Stomach (tissue), 9 donors: ENCODE results near the gene THTPA. TPM values are rescaled to one million over a fixed set of nuclear protein-coding genes. Genes with fewer than 3 reads are reported as not detected.
A peak's percentile ranks its signal among the peaks of the same experiment; 100 is the strongest.

Experiments used
- DNase-seq, 2 donors: peaks; one replicate each; pipeline versions ENCODE4 v3.0.0 to v3.0.0-alpha.2; 2013 to 2019
- H3K27ac ChIP-seq, 5 donors: fragments of 200-600 bp in 4 of 5; sonication (generic) in 4 of 5; one replicate each; pipeline ENCODE4 v1.5.1; 2013 to 2019; ENCODE audit warnings: mild to moderate bottlenecking in 1 of 5, moderate library complexity in 1 of 5
- H3K27me3 ChIP-seq, 3 donors: fragments of 200-600 bp; sonication (generic); one replicate each; pipeline ENCODE4 v1.5.1; 2017 to 2019; ENCODE audit warnings: mixed run types in 1 of 3
- H3K36me3 ChIP-seq, 4 donors: fragments of 200-600 bp; sonication (generic); 1 replicate in 3 of 4; 2 replicates in 1 of 4; pipeline ENCODE4 v1.5.1; 2016 to 2019
- H3K4me1 ChIP-seq, 4 donors: fragments of 200-600 bp; sonication (generic); one replicate each; pipeline ENCODE4 v1.5.1; 2016 to 2019
- H3K4me3 ChIP-seq, 4 donors: fragments of 200-600 bp; sonication (generic) in 3 of 4; one replicate each; pipeline ENCODE4 v1.5.1; 2016 to 2019; ENCODE audit warnings: mild to moderate bottlenecking in 1 of 4
- H3K9me3 ChIP-seq, 4 donors: fragments of 200-600 bp; sonication (generic); one replicate each; pipeline ENCODE4 v1.5.1; 2016 to 2019
- EP300 ChIP-seq: sonication (generic); formaldehyde crosslinking; IDR thresholded peaks from one replicate; pipeline ENCODE4 v1.6.1; 2017; ENCODE audit warnings: antibody characterized with exemption
- POLR2A ChIP-seq, 4 donors: fragments of 450-650 bp; IDR thresholded peaks; one replicate each; pipeline ENCODE4 v1.6.1; 2016; ENCODE audit warnings: antibody characterized with exemption in 4 of 4, control low read depth in 2 of 4, mild to moderate bottlenecking in 1 of 4, moderate library complexity in 1 of 4
- POLR2AphosphoS5 ChIP-seq, 3 donors: sonication (generic); formaldehyde crosslinking; IDR thresholded peaks; one replicate each; pipeline ENCODE4 v1.6.1; 2016; ENCODE audit warnings: antibody characterized with exemption in 3 of 3
- WGBS, 5 donors: extraction: QIAGEN DNeasy Blood & Tissue Kit in 3 of 5; methylation state at CpG; one replicate each; pipeline versions ENCODE4 v1.1.5 to v1.1.7; 2013 to 2018; 5-methylcytosine and 5-hydroxymethylcytosine counted together
- intact Hi-C: fragments of 100-400 bp; cut with DNase I; formaldehyde crosslinking; loops from one replicate; pipeline ENCODE4 v1.15.1; 2023; ENCODE audit warnings: low total_unique reads
- polyA plus RNA-seq, 3 donors: library from polyadenylated mRNA; stranded (reverse); fragments of 200-250 nt; gene quantifications; one replicate each; pipeline ENCODE4 v1.2.3, GENCODE V29; 2013
- total RNA-seq, 5 donors: library from RNA; depleted of rRNA; stranded (reverse); fragments of >200 nt; gene quantifications; one replicate each; pipeline versions ENCODE4 v1.1.0 to v1.2.3, GENCODE V29; 2014 to 2016
- TF ChIP-seq, protein P1 (sequence below), 7 experiments: fragments of 450-650 bp in 4 of 7; fragments of 200-600 bp in 3 of 7; sonication (generic) in 3 of 7; IDR thresholded peaks; one replicate each; pipeline ENCODE4 v1.5.1; 2016 to 2019; ENCODE audit warnings: antibody characterized with exemption in 7 of 7, control low read depth in 2 of 7, mild to moderate bottlenecking in 1 of 7
- donor health status: healthy with polysubstance abuse.
- donor health status: Bipolar disorder and iron deficiency.
- donor health status: healthy.

THTPA gene
- total and polyA plus RNA-seq, 8 donors = 8.5 to 170 (median 16.3) TPM

DNA sequence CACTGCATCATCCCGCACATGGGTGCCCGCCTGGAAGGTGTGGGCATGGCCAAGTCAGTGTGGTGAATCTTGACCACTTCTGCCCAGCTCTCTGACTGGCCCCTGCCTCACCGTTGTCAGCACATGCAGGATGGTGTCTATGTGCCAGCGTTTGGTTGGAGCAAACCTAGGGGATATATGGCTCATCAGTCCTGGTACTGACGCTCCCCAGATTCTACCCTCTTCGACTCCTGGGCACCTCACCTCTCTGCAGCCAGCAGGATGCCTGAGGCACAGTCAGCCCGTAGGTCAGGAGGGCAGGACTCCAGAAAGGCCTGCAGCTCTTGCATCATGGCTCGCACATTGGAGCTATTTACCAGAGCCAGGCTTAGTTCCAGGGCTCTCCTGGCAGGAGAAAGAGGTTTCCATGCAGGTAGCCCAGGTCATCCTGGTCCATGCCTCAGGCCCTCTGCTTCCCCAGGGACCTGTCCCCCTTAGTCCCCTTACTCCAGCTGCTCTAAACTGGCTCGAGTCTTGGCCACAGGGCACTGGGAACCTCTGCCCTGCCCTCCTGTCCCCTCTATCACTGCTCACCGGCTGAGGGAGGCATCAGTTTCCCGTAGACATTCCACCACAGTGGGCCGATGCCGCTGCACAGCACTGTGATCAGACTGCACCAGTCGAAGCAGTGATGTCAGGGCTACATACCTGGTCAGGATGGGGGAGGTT lies 7.6 kb downstream of the THTPA start:
- H3K27ac ChIP-seq = peak overlapping the region in 3 of 5 donors; percentile 1 to 12 (median 3)
- TF ChIP-seq POLR2AphosphoS5 (IDR thresholded peaks at IDR 0.05) = no peak
- H3K4me3 ChIP-seq = no peak overlapping the region
- H3K4me1 ChIP-seq = peaks cover 18 to 47% (median 35%) of the 10 kb centered on the region in 4 donors
- peaks cover 51 to 72% (median 66%) of the 10 kb centered on the region in 4 donors for H3K36me3 ChIP-seq
- no peaks in the 10 kb centered on the region for H3K9me3 ChIP-seq
- 59 to 85% (median 74%) methylated on average over 11 to 14 of the region's 14 CpGs for WGBS, 5 donors
- intact Hi-C loops = loop anchor here (10.0 kb wide), 1 partner anchor 239 kb away; the partner anchor contains the start of gene PABPN1
- H3K27me3 ChIP-seq = no peaks in the 10 kb centered on the region
- no peak for DNase-seq

DNA sequence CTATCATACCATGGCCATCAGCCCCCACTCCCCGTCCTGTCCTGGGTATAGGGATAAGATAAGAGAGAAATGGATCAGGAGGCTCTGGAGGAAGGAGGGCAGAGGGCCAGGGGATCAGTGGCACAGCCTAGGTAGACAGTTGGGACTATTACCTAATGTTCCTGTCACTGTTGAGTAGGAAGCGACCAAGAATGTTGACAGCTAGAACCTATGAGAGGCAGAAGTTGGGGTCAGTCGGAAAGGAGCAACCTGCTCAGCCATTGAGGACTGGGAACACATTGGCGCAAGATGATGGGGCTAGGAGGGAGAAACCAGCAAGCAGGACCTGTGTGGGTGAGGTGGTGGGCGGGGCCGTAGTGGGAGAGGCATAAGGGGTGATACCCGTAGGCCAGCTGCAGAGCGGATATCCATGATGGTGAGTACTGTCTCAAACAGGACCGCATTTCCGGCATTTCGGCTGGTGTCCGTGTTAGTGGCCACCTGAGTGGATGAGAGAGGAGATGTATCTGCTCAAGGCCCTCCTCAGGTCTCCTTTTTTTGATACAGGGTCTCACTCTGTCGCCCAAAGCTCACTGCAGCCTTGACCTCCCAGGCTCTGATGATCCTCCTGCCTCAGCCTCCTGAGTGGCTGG lies 8.2 kb downstream of the THTPA start:
- 77 to 86% (median 80%) methylated on average over 13 of the region's 13 CpGs for WGBS, 5 donors
- Histone ChIP-seq H3K9me3 (no peaks in the 10 kb centered on the region), H3K4me3 (no peak overlapping the region), H3K4me1 (peaks cover 18 to 44% (median 36%) of the 10 kb centered on the region in 4 donors), H3K27me3 (no peaks in the 10 kb centered on the region), H3K36me3 (peaks cover 44 to 65% (median 60%) of the 10 kb centered on the region in 4 donors), H3K27ac (peak overlapping the region in 1 of 5 donors; percentile 1)
- no peak for DNase-seq
- no peak for TF ChIP-seq POLR2AphosphoS5 (IDR thresholded peaks at IDR 0.05)
- no peak for TF ChIP-seq POLR2A (IDR thresholded peaks at IDR 0.05)
- TF ChIP-seq, protein P1, sequence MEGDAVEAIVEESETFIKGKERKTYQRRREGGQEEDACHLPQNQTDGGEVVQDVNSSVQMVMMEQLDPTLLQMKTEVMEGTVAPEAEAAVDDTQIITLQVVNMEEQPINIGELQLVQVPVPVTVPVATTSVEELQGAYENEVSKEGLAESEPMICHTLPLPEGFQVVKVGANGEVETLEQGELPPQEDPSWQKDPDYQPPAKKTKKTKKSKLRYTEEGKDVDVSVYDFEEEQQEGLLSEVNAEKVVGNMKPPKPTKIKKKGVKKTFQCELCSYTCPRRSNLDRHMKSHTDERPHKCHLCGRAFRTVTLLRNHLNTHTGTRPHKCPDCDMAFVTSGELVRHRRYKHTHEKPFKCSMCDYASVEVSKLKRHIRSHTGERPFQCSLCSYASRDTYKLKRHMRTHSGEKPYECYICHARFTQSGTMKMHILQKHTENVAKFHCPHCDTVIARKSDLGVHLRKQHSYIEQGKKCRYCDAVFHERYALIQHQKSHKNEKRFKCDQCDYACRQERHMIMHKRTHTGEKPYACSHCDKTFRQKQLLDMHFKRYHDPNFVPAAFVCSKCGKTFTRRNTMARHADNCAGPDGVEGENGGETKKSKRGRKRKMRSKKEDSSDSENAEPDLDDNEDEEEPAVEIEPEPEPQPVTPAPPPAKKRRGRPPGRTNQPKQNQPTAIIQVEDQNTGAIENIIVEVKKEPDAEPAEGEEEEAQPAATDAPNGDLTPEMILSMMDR (IDR thresholded peaks at IDR 0.05) = no peak
- no peak for TF ChIP-seq EP300
- intact Hi-C loops = loop anchor here (10.0 kb wide), 1 partner anchor 239 kb away; the partner anchor contains the start of gene PABPN1

DNA sequence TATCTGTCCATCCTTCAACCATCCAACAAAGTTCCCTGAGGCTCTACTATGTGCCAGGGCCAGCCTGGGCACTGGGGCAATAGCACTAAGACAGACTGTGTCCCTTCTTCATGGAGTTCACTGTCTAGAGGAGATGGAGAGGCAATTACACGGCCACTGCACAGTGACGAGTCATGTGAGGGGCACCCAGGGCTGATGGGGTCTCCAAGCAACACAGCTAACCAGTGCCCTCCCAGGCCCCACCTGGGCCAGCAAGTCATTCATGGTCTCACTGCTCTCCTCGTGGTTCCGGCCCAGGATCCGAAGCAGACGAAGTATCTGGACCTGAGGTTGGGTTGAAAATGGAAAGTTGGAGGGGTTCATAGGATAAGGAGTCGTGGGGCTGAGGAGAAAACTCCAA lies 8.8 kb downstream of the THTPA start:
- DNase-seq = no peak
- Histone ChIP-seq H3K27me3 (no peaks in the 10 kb centered on the region), H3K36me3 (peaks cover 40 to 60% (median 54%) of the 10 kb centered on the region in 4 donors), H3K27ac (no peak overlapping the region), H3K4me1 (peaks cover 18 to 48% (median 36%) of the 10 kb centered on the region in 4 donors), H3K9me3 (no peaks in the 10 kb centered on the region), H3K4me3 (no peak overlapping the region)
- WGBS, 5 donors = 81 to 88% (median 85%) methylated on average over 7 of the region's 7 CpGs
- intact Hi-C loops = loop anchor here (10.0 kb wide), 1 partner anchor 240 kb away; the partner anchor contains the start of gene PABPN1
- no peak for TF ChIP-seq POLR2AphosphoS5 (IDR thresholded peaks at IDR 0.05)
- no peak for TF ChIP-seq EP300
- TF ChIP-seq, protein P1 (IDR thresholded peaks at IDR 0.05) = no peak
- TF ChIP-seq POLR2A (IDR thresholded peaks at IDR 0.05) = no peak

DNA sequence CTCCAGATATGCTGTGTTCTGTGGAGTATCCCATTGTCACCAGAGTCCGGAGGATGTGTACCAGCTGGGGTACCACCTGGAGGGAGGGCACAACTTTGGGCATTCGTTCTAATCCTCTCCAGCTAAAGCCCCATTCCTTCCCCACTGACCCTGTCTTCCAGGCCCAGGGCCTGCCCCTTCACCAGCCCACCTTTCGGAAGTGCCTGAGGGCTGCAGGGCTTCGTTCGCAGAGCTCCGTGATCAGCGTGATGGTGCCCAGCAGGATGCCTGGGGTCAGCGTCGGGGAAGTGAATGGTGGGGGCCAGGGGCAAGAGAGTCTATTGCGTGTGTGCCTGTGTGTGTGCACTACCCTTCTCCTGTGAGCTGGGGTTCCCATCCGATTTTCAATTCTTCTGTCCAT lies 9.6 kb downstream of the THTPA start:
- no peak overlapping the region for H3K4me3 ChIP-seq
- no peak overlapping the region for H3K27ac ChIP-seq
- H3K4me1 ChIP-seq = peaks cover 18 to 48% (median 36%) of the 10 kb centered on the region in 4 donors
- peaks cover 36 to 53% (median 47%) of the 10 kb centered on the region in 4 donors for H3K36me3 ChIP-seq
- H3K9me3 ChIP-seq = no peaks in the 10 kb centered on the region
- intact Hi-C loops = loop anchor here (2.0 to 10.0 kb wide), 2 partner anchors 83 to 241 kb away; partner anchors contain the start of gene PABPN1
- DNase-seq = no peak
- no peak for TF ChIP-seq POLR2A (IDR thresholded peaks at IDR 0.05)
- no peak for TF ChIP-seq EP300
- TF ChIP-seq, protein P1 (IDR thresholded peaks at IDR 0.05) = no peak
- no peak for TF ChIP-seq POLR2AphosphoS5 (IDR thresholded peaks at IDR 0.05)
- 84 to 92% (median 89%) methylated on average over 6 to 11 of the region's 11 CpGs for WGBS, 5 donors
- H3K27me3 ChIP-seq = no peaks in the 10 kb centered on the region
